IPS-NIHi11 (cell line): ENCODE measurements around the gene PFKFB3.
"Not testable (repeated sequence)": the region's sequence is repeated elsewhere in the genome, so short reads cannot be mapped to it uniquely, and the experiment has no call there.

Experiments
- DNase-seq: peaks from one replicate; pipeline ENCODE4 v3.0.0; 2012; ENCODE audit warnings: mixed read lengths, low spot score

Gene PFKFB3

GRCh38 chr10:6202684-6203330, at the start of gene PFKFB3:
Gene PFKFB3, plus strand, starts transcription at chr10:6202932. Its CDS starts 329 bp downstream, at chr10:6203261.
- DNase-seq, result peak; percentile 96

DNA sequence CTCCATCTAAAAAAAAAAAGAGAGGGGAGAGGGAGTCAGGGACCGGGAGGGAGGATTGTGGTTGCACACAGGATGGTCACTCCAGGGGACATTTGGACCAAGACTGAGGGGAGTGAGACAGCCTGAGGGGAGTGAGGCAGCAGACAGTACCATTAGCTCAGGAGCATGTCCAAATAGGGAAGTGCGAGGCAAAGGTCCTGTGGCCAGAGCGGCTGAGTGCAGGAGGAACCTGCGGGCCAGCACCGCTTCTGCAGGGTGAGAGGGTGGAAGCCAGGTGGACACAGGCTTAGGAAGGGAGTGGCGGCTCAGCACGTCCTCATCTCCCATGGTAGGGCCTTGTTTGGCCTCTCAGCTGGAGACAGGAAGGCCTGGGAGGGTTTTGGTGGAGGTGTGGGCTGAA, 48.9 kb upstream of the PFKFB3 start:
- no peak for DNase-seq

DNA sequence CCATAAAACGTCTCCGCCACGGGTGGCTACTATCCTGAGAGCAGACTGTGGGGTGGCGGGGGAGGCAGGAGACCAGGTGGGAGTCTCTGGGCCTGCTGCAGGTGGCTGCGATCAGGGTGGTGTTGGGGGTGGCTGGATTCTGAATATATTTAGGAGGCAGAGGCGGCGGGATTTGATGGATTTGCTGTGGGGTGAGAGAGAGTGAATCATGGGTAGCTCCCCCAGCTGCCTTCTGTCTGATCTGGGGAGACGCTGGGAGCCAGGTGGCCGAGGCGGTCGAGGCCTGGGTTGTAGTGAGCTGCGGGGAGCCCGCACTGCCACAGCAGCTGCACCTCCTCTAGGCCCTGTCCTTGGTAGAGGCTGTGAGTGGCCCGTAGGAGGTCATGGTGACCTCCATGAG, 48.2 kb upstream of the PFKFB3 start:
- no peak for DNase-seq

- DNase-seq, result no peak
Observed at GRCh38 chr10:6158276-6158675, 44.5 kb upstream of the PFKFB3 start.

DNA sequence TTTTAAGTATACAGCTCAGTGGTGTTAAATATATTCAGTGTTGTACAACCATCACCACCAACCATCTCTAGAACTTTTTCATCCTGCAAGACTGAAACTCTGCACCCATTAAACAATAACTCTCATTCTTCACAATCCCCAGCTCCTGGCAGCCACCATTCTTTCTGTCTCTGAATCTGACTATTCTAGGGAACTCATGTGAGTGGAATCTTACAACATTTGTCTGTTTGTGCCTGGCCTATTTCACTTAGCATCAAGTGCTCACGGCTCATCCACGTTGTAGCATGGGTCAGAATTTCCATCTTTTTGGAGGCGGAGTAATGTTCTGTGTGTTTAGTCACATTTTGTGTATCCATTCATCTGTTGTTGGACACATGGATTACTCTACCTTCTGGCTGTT, 40.8 kb upstream of the PFKFB3 start:
- DNase-seq, result no peak

- DNase-seq, result no peak
Observed at GRCh38 chr10:6162589-6163356, 40.0 kb upstream of the PFKFB3 start.

- peak; percentile 97 for DNase-seq
Observed at GRCh38 chr10:6163364-6164270, 39.1 kb upstream of the PFKFB3 start.

DNA sequence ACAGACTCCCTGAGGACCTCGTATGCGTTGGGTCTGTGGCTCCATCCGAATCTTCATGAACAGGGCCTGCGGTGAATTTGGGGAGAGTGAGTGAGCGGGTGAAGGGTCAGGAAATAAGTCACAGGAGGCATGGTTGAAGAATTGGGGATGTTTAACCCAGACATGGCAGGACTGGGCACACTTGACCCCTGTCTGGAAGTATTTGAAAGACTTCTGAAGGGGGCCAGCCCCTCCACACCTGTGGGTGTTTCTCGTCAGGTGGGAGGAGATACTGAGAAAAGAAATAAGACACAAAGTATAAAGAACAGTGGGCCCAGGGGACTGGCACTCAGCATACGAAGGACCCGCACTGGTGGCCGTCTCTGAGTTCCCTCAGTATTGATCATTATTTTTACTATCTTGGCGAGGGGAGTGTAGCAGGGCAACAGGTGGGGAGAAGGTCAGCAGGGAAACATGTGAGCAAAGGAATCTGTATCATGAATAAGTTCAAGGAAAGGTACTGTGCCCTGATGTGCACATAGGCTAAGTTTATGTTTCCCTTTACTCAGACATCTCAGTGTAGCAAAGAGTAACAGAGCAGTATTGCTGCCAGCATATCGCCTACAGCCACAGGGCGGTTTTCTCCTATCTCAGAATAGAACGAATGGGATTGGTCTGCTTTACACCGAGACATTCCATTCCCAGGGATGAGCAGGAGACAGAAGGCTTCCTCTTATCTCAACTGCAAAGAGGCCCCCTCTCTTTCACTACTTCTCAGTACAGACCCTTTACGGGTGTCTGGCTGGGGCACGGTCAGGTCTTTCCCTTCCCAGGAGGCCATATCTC, 38.2 kb upstream of the PFKFB3 start:
- no peak for DNase-seq

DNA sequence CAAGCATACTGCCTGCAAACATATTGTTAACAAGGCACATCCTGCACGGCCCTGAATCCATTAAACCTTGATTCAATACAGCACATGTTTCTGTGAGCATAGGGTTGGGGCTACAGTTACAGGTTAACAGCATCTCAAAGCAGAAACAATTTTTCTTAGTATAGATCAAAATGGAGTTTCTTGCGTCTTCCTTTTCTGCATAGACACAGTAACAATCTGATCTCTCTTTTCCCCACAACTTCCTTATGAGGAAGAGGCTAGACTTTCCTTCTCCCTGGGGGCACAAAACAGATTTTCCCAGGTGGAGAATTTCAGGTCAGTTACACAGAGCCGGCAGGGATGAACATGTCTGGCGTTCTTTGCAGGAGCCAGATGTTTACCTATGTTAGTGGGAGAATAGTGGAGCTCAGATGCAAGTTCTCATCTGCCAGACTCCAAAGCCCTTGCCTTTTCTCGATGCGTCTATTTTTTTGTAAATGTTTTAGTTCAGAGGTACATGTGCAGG, 37.5 kb upstream of the PFKFB3 start:
- DNase-seq, result no peak

DNA sequence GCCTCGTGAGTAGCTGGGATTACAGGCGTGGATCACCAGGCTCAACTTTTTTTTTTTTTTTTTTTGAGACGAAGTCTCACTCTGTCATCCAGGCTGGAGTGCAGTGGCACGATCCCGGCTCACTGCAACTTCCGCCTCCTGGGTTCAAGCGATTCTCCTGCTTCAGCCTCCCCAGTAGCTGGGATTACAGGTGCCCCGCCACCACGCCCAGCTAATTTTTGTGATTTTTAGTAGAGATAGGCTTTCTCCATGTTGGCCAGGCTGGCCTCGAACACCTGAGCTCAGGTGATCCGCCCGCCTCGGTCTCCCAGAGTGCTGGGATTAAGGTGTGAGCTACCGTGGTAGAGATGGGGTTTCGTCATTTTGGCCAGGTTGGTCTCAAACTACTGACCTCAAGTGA, 36.8 kb upstream of the PFKFB3 start:
- not testable (repeated sequence) for DNase-seq

GRCh38 chr10:6167456-6167855, 35.3 kb upstream of the PFKFB3 start:
- DNase-seq, result no peak

- DNase-seq, result no peak
Observed at GRCh38 chr10:6168084-6168483, 34.6 kb upstream of the PFKFB3 start.

DNA sequence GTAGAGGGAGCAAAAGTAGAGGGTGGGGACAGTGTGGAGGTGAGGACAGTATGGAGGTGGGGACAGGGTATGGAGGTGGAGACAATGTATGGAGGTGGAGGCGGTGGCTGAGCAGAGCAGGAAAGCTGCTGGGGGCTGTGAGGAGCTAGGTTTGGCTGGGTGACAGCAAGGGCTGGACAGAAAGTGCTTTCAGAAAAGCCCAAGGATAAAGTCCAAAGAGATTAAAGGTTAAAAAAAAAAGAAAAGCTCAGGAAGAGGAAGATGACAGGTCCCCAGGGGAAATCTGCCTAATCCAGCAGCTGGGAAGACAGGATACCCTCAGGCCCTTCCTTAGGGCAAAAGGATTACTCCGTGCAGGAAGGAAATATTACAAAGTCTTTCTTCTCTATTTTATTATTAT, 32.1 kb upstream of the PFKFB3 start:
- DNase-seq, result no peak

GRCh38 chr10:6171881-6172695, 30.6 kb upstream of the PFKFB3 start:
- no peak for DNase-seq

GRCh38 chr10:6173203-6173602, 29.5 kb upstream of the PFKFB3 start:
- peak; percentile 51 for DNase-seq

- no peak for DNase-seq
Observed at GRCh38 chr10:6174201-6174874, 28.4 kb upstream of the PFKFB3 start.

DNA sequence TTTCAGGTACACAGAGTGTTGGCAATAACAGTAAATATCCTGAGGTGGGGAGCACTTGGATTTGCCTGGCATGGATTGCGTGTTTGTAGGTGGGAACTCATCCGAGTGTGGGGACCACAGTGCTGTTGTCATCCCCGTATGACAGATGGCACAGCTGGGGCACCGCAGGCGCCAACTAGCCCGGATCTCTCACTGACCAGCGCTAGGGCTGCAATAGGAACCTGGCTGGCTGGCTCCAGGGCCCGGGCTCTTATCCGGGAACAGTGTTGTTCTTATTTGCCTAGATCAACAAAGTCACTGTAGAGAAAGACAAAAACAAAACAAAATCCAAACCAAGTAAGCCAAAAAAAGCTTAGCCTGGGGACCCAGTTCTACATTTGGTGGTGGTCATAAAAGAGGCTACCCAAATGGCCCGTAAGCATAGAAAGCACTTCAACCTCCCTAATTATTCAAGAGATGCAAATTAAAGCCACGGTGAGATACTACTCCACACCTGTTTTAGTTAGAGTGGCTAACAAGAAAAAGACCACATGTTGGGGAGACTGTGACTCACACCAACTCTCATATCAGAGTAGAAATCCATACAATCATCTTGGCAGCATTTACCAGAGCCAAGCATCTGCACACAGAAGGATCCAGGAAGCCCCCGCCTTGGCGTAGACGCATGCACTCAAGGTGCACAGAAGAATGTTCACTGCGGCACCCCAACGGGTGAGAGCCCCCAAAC, 27.2 kb upstream of the PFKFB3 start:
- DNase-seq, result no peak

GRCh38 chr10:6176691-6177231, 26.0 kb upstream of the PFKFB3 start:
- DNase-seq, result no peak

- DNase-seq, result no peak
Observed at GRCh38 chr10:6177880-6178281, 24.9 kb upstream of the PFKFB3 start.
